ENCODE measurements around the gene FEM1C. TPM values are rescaled to one million over a fixed set of nuclear protein-coding genes. Genes with fewer than 3 reads are reported as not detected.

FEM1C gene
- polyA plus RNA-seq, 1 donor (not counting 4 experiments of a cell fraction or from before 2014, with no cell fraction given), result 11.9 TPM

DNA sequence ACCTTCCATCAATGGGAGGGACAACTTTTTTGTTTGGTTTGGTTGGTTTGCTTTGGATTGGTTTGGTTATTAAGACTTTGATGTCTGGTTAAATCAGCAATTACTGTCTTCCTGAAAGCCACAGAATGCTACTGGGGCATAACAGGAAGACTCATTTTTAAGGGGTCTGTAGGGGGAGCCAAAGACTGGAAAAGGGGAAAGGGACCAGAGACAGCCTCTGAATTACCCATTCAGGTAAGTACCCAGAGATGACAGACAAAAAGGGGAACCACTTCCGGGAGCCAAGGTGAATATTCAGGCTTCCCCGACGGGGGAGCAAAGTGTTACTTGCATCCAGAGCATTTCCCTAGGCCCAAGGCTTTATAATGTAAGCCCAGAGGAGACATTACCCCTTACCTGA, 4.6 kb upstream of the FEM1C start:
- FAIRE-seq (no peak), DNase-seq (ENCODE audit: low read depth, low spot score) (no peak)
- peaks cover 7% of the 10 kb centered on the region for H3K4me1 ChIP-seq (ENCODE audit: control insufficient read depth, extremely low read depth, insufficient read depth, low read length)
- no peaks in the 10 kb centered on the region for H4K20me1 ChIP-seq (ENCODE audit: control insufficient read depth, extremely low read depth, insufficient read depth, low read length)
- H3K36me3 ChIP-seq (ENCODE audit: control insufficient read depth in 2 of 2, extremely low read depth in 1 of 2, insufficient read depth in 2 of 2, low read length in 2 of 2), result no peaks in the 10 kb centered on the region
- H3K79me2 ChIP-seq (ENCODE audit: control insufficient read depth, insufficient read depth, low read length), result peaks cover under 1% of the 10 kb centered on the region
- H2AFZ ChIP-seq (ENCODE audit: control insufficient read depth, low read length), result no peak overlapping the region
- H3K9ac ChIP-seq (ENCODE audit: control insufficient read depth, extremely low read depth, insufficient read depth, low read length), result no peak overlapping the region
- no peak overlapping the region for H3K27ac ChIP-seq (ENCODE audit: control insufficient read depth, insufficient read depth, low read length)
- no peaks in the 10 kb centered on the region for H3K27me3 ChIP-seq (ENCODE audit: control insufficient read depth, extremely low read depth, insufficient read depth, low read length)
- no peak overlapping the region for H3K4me3 ChIP-seq (ENCODE audit: control insufficient read depth in 2 of 3, extremely low read depth in 1 of 3, insufficient read depth in 2 of 3, low read depth in 1 of 3, low read length in 3 of 3)
- dilution Hi-C loops (cut with MboI; ENCODE audit: extremely low pct_ligation_motif_present, low sequenced_read_pairs), result no loop called here
- H3K9me1 ChIP-seq (ENCODE audit: control insufficient read depth, extremely low read depth, insufficient read depth, low read length), result no peaks in the 10 kb centered on the region
- TF ChIP-seq CTCF (optimal IDR thresholded peaks at IDR 0.05 in 1 of 3, IDR thresholded peaks at IDR 0.05 in 1 of 3, conservative IDR thresholded peaks at IDR 0.05 in 1 of 3; ENCODE audit: extremely low read depth in 1 of 3, insufficient read depth in 2 of 3, low read length in 3 of 3), result peak; percentile 4 to 29 (median 25)
- TF ChIP-seq EZH2 (IDR thresholded peaks at IDR 0.05; ENCODE audit: low read length), result no peak
- no peaks in the 10 kb centered on the region for H3K9me3 ChIP-seq (ENCODE audit: control insufficient read depth, low read depth, low read length)
- no peak overlapping the region for H3K4me2 ChIP-seq (ENCODE audit: control insufficient read depth, extremely low read depth, insufficient read depth, low read depth, low read length)

DNA sequence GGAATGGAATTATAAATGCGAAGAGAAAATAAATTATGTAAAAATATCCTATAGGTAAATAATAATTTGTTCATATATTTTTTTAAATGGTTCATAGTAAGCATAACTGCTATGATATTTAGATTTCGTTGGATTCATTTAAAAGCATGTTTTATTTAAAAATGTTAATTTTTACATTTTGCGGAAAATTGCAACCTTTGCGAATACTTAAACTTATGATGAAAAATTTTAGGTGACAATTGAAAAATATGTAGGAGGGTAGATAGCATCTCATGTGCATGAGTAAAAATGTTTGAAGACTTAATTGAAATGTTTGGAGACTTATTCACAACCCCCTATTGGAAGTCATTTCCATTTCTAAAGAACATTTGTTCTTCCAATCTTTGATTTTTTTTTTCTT, 4.1 kb upstream of the FEM1C start:
- Histone ChIP-seq H3K36me3 (ENCODE audit: control insufficient read depth in 2 of 2, extremely low read depth in 1 of 2, insufficient read depth in 2 of 2, low read length in 2 of 2) (no peaks in the 10 kb centered on the region), H2AFZ (ENCODE audit: control insufficient read depth, low read length) (no peak overlapping the region), H3K27ac (ENCODE audit: control insufficient read depth, insufficient read depth, low read length) (no peak overlapping the region), H3K27me3 (ENCODE audit: control insufficient read depth, extremely low read depth, insufficient read depth, low read length) (no peaks in the 10 kb centered on the region), H3K79me2 (ENCODE audit: control insufficient read depth, insufficient read depth, low read length) (peaks cover 4% of the 10 kb centered on the region), H3K4me3 (ENCODE audit: control insufficient read depth in 2 of 3, extremely low read depth in 1 of 3, insufficient read depth in 2 of 3, low read depth in 1 of 3, low read length in 3 of 3) (no peak overlapping the region), H3K4me1 (ENCODE audit: control insufficient read depth, extremely low read depth, insufficient read depth, low read length) (peaks cover 7% of the 10 kb centered on the region), H3K4me2 (ENCODE audit: control insufficient read depth, extremely low read depth, insufficient read depth, low read depth, low read length) (no peak overlapping the region), H3K9me3 (ENCODE audit: control insufficient read depth, low read depth, low read length) (no peaks in the 10 kb centered on the region), H3K9ac (ENCODE audit: control insufficient read depth, extremely low read depth, insufficient read depth, low read length) (no peak overlapping the region), H4K20me1 (ENCODE audit: control insufficient read depth, extremely low read depth, insufficient read depth, low read length) (no peaks in the 10 kb centered on the region), H3K9me1 (ENCODE audit: control insufficient read depth, extremely low read depth, insufficient read depth, low read length) (no peaks in the 10 kb centered on the region)
- no peak for DNase-seq (ENCODE audit: low read depth, low spot score)
- FAIRE-seq, result no peak
- TF ChIP-seq EZH2 (IDR thresholded peaks at IDR 0.05; ENCODE audit: low read length), result no peak
- no peak for TF ChIP-seq CTCF (optimal IDR thresholded peaks at IDR 0.05 in 1 of 3, IDR thresholded peaks at IDR 0.05 in 1 of 3, conservative IDR thresholded peaks at IDR 0.05 in 1 of 3; ENCODE audit: extremely low read depth in 1 of 3, insufficient read depth in 2 of 3, low read length in 3 of 3)
- dilution Hi-C loops (cut with MboI; ENCODE audit: extremely low pct_ligation_motif_present, low sequenced_read_pairs), result no loop called here
